Measurements from ENCODE around the gene AGTPBP1. TPM values are rescaled to one million over a fixed set of nuclear protein-coding genes. Genes with fewer than 3 reads are reported as not detected.

Gene AGTPBP1
- total RNA-seq, 1 donor from 2014 or later, result 47.0 TPM

DNA sequence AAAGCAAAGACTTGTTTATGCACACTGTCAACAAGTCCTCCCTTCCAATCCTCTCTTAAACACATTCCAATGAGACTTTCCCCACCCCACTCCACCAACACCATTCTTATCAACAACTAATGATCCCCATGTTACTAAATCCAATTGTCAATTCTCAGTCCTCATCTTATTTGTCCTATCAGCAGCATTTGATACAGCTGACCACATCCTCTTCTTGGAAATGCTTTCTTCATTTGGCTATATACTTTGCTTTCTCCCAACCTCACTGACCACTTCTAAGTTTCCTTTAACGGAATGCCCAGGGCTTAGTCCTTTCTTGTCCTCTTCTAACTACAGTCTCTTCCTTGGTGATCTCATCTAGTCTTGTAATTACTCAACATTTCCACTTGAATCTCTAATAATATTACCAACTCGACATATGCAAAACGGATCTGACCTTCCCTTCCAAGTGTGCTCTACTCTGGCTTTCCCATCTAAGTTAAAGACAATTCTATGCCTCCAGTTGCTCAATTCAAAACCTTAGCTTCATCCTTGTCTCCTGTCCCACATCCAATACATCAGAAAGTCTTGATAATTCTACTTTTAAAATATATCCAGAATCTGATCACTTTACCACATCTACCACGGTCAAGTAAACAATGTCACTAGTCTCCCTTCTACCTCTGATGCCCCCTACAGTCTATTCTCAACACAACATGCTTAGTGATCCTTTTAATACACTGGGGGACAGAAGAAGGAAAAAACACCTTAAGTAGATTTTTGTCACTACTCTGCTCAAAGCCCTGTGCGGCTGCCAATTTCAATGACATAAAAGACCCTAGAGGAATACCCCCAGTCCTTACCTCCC is 25.5 kb downstream of the AGTPBP1 start:
- H3K9me3 ChIP-seq, result no peaks in the 10 kb centered on the region
- no peak overlapping the region for H3K27ac ChIP-seq
- intact Hi-C loops (cut with DNase I), result no loop called here
- H3K4me3 ChIP-seq, result no peak overlapping the region
- TF ChIP-seq CTCF (IDR thresholded peaks at IDR 0.05), result peak; percentile 10
- H3K27me3 ChIP-seq (ENCODE audit: low read depth), result no peaks in the 10 kb centered on the region
- no peaks in the 10 kb centered on the region for H3K36me3 ChIP-seq
- peak; percentile 70 to 79 for ATAC-seq
- peaks cover 25% of the 10 kb centered on the region for H3K4me1 ChIP-seq
- no peak for DNase-seq

GRCh38 chr9:85715587-85715986 is 26.2 kb downstream of the AGTPBP1 start:
- Histone ChIP-seq H3K27ac (peak overlapping the region; percentile 37), H3K27me3 (ENCODE audit: low read depth) (no peaks in the 10 kb centered on the region), H3K4me3 (no peak overlapping the region), H3K4me1 (peaks cover 25% of the 10 kb centered on the region), H3K9me3 (no peaks in the 10 kb centered on the region), H3K36me3 (no peaks in the 10 kb centered on the region)
- no peak for DNase-seq
- TF ChIP-seq CTCF (IDR thresholded peaks at IDR 0.05), result no peak
- ATAC-seq, result peak; percentile 84
- intact Hi-C loops (cut with DNase I), result no loop called here

DNA sequence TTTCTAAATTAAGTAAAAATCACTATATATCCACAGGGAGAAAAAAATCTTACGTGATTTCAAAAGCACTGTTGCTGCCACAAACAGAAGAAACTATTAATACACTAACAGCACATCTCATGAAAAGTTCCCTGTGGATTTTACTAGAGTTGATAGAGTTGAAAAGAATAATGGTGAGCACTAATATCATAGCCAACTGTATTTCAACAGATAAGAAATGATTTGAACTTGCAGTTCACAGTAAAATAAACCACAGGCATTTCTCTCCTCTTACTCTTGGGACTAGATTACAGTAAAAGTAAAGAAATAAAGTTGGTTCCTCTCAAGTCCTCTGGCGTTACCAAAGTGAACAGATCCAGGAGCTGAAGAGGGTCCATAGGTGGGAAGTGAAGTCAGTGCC is 27.9 kb downstream of the AGTPBP1 start:
- DNase-seq (no peak), ATAC-seq (no peak)
- Histone ChIP-seq H3K27ac (no peak overlapping the region), H3K9me3 (peaks cover 5% of the 10 kb centered on the region), H3K36me3 (no peaks in the 10 kb centered on the region), H3K27me3 (ENCODE audit: low read depth) (no peaks in the 10 kb centered on the region), H3K4me1 (peaks cover 25% of the 10 kb centered on the region), H3K4me3 (no peak overlapping the region)
- intact Hi-C loops (cut with DNase I), result no loop called here
- no peak for TF ChIP-seq CTCF (IDR thresholded peaks at IDR 0.05)

DNA sequence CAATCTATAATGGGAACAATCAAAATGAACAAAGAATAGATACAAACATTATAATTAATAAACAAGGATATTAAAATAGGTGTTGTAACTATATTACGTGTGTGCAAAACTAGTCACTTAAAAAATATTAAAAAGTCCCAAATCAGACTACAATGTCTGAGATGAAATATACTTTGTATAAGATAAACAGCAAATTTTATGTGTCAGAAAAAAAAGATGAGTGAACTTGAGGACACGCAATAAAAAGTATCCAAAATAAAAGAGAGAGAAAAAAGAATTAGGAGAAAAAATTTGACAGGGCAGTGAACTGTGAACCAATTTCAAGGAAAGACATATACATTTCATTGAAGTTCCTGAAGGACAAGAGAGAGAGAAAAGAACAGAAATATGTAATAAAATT is 37.0 kb downstream of the AGTPBP1 start:
- H3K27me3 ChIP-seq (ENCODE audit: low read depth), result no peaks in the 10 kb centered on the region
- no peaks in the 10 kb centered on the region for H3K36me3 ChIP-seq
- DNase-seq (no peak), ATAC-seq (no peak)
- H3K4me3 ChIP-seq, result no peak overlapping the region
- peaks cover 10% of the 10 kb centered on the region for H3K4me1 ChIP-seq
- H3K9me3 ChIP-seq, result peaks cover 5% of the 10 kb centered on the region
- H3K27ac ChIP-seq, result no peak overlapping the region
- intact Hi-C loops (cut with DNase I), result no loop called here
- TF ChIP-seq CTCF (IDR thresholded peaks at IDR 0.05), result no peak

- Histone ChIP-seq H3K27ac (no peak overlapping the region), H3K27me3 (ENCODE audit: low read depth) (no peaks in the 10 kb centered on the region), H3K9me3 (no peaks in the 10 kb centered on the region), H3K36me3 (no peaks in the 10 kb centered on the region), H3K4me1 (peaks cover 10% of the 10 kb centered on the region), H3K4me3 (no peak overlapping the region)
- ATAC-seq (no peak), DNase-seq (no peak)
- TF ChIP-seq CTCF (IDR thresholded peaks at IDR 0.05), result no peak
- intact Hi-C loops (cut with DNase I), result no loop called here
These were observed 38.4 kb downstream of the AGTPBP1 start for GRCh38 chr9:85703398-85703797.

Measured in lower lobe of right lung (tissue), 2 donors.